HTR-8/SVneo (cell line): ENCODE data around the gene CLSTN3.

Experiments
- DNase-seq: peaks from one replicate; pipeline ENCODE4 v3.0.0; 2011; ENCODE audit warnings: low spot score, mixed read lengths; ENCODE audit not compliant: insufficient read length
- FAIRE-seq: peaks from 2 replicates; lab custom pipeline; 2011; peaks lifted over from hg19 to GRCh38; lab: Jason Lieb, UNC

CLSTN3 gene

DNA sequence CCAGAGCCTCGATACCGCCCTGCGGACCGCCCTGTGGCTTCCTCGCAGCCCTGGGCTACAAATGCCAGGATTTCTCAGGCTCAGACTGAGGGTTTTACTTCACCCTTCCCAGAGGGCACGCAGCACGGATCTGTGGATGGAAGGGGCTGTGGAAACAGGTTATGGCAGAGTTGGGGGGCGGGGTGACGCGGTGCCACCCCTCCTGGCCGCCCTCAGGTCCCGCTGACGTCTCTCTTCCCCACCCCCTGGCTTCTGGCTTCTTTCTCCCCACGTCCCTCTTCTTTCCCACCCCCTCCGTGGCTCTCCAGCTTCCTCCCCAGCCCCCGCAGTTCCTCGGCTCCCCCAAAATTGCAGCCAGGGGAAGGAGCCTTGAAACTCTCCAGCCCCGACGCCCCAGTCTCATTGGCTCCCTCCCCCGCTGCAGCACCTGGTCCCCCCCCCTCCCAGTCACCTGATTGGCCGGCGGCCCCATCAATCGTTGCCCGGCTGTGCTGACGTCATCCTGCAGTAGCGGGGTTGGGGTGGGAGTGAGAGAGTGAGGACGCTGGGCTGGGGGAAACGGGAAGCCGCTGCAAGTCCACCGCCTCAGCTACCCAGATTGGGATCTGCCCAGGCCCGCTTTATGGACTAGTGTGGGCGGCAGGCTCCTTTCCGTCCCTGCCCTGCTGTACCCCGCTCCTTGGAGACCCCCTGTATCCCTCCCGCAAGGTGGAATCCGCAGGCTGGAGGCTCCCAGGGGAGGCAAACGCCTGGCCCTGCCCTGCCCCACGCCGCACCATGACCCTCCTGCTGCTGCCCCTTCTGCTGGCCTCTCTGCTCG, at the start of gene CLSTN3:
TSS of gene CLSTN3 (plus strand) at position 500 of the 820 bp plus-strand sequence. CDS start at position 778, 278 bp downstream.
- DNase-seq (peak; percentile 100), FAIRE-seq (peak; percentile 92)

DNA sequence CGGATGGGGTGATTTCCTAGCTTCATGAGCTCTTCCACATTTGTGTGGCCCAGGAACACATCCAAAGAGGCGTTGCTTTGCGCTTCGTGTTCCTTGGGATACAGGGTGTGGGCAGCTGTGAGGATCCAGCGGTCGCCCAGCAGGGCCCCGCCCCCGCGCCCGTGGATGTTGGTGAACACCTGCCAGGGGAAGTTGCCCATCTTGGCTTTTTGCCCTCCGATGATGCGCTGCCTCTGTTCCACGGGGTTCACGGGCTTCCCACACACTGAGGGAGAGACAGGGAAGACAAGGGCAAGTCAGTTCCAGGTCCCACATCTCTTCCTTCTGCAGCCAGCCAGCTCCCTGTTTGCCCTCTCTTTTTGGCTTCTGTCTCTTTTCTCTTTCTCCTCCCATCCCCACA, 49.1 kb upstream of the CLSTN3 start:
- FAIRE-seq, result no peak
- DNase-seq, result no peak

DNA sequence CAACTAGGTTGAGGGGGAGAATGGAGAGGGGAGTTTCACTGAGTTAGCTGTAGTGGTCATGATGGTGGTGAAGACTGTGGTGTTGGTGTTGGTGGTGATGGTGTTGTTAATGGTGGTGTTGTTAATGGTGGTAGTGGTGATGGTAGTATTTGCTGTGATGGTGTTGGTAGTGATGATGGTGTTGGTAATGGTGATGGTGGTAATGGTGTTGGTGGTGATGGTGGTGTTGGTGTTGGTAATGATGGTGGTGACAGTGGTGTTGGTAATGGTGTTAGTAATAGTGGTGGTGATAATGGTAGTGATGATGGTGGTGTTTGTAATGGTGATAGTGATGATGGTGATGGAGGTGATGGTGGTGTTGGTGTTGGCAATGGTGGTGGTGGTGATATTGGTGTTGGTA, 47.0 kb upstream of the CLSTN3 start:
- DNase-seq (no peak), FAIRE-seq (no peak)

DNA sequence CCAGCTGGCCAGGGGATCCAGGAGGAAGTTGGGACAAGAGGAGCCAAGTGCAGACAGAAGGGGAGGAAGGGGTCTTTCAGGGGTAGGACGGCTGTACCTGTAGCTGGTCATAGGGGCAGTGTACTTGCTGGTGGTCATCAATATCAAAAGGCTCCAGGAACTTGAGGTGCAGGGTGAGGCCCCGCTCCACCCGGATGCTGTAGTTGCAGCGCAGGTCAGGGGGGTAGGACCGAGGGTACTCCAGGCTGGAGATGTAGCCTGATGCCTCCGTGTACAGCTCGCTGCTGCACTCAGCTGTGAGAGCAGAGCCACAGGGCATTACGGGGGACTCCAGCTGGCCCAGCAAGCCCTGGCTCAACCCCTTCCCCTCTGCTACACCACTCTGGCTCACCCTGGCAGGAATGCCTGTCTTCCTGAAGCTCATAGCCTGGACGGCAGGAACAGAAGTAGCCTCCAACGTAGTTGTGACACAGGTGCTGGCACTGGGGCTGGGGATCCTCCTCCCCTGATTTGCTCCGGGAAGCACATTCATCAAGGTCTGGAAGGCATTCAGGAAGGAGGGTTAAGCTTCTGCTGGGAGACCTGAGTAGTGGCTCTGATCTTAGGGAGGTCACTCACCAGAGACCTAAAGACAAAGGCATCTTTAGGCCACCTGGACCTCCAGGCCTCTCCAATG, 40.8 kb upstream of the CLSTN3 start:
- FAIRE-seq (no peak), DNase-seq (no peak)

DNA sequence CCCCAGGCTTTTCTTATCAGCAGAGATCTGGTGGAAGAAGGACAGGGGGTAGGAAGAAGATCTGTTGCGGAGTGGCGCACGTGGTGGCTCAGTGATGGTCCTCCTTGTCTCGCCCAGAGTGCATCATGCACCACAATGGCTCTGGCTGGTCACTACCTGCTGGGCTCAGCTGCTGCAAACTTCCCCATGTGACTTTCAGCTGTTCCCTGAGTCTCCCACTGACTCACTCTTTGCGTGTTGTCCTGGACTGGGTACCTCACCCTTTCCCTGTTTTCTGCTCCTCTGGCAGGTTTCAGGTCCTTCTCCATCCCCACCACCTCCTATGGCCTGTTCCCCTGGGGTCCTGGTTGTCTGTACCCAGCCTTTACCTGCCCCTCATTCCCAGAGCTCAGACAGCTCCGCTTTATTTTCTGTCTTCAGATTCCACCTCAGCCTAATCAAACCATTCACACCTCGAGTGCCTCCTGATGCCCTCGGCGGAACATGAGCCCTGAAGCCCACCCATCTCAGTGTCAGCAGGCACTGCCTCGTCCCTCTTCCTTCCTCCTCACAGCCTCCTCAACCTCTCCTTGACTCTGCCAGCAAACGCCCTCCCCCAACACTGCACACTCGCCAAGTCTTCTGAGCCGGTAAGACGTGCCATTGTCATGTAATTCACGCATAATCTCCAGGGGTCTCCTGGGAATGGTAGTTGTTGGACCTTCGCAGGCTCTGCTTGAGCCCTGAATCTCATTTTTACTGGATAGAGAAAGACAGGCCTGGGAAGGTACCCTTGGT, 39.8 kb upstream of the CLSTN3 start:
- FAIRE-seq, result no peak

DNA sequence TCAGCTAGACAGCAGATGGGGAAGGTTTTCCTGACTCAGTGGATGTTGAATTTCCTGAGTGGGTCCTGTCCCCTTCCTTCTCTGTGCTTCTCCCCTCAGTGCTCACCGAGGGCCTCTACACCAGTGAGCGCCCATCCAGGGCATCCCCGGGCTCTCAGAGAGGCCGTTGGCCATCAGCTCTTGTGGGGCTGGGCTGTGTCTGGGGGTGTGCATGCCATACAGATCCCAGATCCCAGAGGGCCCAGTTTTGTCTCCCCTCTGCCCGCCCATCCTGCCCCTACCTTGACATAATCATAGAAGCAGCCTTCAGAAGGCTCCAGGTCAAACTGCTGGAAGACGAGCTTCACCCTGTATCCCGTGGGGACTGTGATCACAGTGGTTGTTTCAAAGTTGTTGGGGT, 39.0 kb upstream of the CLSTN3 start:
- no peak for DNase-seq
- no peak for FAIRE-seq

More for the DNA sequence above, 39.8 kb upstream of the CLSTN3 start:
- no peak for DNase-seq

DNA sequence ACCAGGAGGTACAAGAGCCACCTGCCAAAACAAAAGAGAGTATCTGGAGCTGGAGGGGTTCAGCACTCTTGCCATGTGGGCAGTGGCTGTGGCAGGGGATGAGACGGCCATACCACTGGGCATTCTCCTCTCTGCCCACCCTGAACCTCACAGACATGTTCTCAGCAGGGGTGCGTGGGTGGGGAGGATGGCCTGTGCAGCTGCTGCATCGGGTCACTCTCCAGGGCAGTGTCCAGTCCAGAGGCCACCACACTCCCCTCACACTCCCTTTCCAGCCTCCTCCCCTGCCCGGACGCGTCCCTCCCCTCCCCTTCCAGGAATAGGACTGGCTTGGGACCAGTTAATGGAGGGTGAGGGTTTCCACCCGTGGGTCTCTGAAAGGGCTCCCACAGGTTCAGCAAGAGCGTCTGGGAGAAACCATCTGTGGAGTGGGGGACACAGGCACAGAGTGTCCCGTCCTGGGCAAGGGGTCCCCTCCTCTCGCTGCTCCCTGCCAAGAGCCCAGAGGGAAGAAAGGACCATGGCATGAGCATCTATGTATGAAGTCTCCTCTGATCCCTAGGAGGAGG, 38.4 kb upstream of the CLSTN3 start:
- FAIRE-seq (peak; percentile 26), DNase-seq (no peak)

DNA sequence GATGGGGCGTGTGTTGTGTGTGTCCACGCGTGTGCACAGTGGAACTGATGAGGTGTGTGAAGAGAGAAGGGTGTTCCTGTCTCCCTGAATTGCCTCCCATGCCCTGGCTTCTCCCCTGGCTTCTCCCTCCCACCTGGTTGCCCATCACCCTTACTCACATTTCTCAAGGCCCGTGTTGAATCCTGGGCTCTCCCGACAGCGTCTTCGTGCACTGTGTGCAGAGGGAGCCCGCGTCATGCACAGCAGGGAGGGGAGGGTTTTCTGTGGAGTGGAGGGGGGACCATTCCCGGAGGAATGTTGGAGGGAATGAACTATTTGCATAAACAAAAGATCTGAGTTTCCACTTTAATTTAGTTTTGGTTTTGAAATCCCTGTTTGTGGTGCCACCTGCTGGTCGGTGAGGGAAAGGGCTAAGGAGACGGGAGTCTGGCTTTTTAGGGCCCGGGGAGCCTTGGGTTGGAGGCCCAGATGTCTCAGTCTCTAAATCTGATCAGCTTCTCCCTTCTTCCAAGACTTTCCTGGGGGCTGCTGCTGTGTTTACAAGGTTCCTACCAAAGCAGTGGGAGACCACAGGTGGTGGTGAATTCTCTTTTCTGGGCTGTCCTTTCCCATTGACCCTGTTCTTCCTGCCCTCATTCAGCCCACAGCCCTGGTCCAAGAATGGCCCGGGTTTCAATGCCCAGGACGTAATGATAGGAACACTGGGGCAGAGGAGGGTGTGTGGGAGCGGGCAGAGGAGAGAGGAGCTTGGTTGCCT, 37.8 kb upstream of the CLSTN3 start, which contains the start of gene C1R:
TSS of gene C1R (minus strand) at position 217 of the 757 bp plus-strand sequence. CDS start at position 160, 57 bp downstream.
- peak; percentile 84 for DNase-seq
- peak; percentile 86 for FAIRE-seq

DNA sequence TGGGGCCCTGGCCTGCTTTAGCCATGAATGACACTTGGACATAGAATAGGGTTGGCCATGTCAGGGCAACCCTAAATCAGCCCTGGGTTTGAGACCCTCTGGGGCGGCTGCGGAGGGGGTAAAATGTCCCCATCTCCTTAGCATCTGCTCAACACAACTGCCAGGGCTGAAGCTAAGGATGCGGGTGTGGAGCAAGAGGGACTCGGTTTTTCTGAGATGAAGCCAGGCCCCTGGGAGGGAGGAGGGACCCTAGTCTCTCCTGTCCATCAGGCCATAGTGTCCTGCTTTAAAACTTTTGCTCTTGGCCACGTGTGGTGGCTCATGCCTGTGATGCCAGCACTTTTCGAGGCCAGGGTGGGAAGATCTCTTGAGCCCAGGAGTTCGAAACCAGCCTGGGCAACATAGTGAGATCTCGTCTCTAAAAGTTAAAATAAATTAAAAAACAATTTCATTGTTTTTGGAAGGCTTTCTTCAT, 37.1 kb upstream of the CLSTN3 start:
- DNase-seq (no peak), FAIRE-seq (no peak)

DNA sequence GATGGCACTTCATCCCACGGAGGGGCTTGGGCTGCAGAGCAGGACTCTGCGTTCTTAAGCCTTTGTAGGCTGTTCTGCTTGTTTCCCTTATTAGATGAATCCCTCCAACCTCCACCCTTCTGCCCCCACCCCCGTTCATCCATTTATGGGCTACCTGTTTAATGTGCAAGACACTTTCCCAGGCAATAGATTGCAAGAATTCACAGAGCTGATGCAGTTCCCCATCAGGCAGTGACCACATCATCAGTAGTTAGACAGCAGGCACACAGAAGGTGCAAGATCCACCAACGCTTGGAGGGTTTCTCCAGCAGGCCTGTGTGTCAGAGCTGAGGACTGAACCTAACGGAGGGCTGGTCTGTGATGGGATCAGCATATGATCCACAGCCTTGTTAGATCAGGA, 36.7 kb upstream of the CLSTN3 start:
- DNase-seq (no peak), FAIRE-seq (no peak)

DNA sequence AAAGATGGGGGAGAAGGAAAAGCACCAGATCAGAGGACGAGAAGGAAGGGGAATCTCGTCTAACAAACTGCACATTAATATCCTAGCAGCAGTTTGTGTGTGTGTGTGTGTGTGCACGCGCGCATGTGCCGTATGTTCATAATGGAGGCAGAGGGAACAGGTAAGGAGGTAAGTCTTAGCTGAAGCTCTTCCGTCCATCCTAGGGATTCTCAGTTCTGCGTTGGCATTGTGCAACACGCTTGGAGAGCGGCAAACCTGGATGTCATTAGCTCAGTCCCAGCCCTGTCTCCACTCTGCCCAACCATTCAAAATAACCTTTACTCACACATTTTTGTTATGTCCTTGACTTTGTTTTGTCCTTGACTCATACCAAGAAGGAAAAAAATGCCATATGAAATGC, 36.3 kb upstream of the CLSTN3 start:
- FAIRE-seq (peak; percentile 65), DNase-seq (no peak)

DNA sequence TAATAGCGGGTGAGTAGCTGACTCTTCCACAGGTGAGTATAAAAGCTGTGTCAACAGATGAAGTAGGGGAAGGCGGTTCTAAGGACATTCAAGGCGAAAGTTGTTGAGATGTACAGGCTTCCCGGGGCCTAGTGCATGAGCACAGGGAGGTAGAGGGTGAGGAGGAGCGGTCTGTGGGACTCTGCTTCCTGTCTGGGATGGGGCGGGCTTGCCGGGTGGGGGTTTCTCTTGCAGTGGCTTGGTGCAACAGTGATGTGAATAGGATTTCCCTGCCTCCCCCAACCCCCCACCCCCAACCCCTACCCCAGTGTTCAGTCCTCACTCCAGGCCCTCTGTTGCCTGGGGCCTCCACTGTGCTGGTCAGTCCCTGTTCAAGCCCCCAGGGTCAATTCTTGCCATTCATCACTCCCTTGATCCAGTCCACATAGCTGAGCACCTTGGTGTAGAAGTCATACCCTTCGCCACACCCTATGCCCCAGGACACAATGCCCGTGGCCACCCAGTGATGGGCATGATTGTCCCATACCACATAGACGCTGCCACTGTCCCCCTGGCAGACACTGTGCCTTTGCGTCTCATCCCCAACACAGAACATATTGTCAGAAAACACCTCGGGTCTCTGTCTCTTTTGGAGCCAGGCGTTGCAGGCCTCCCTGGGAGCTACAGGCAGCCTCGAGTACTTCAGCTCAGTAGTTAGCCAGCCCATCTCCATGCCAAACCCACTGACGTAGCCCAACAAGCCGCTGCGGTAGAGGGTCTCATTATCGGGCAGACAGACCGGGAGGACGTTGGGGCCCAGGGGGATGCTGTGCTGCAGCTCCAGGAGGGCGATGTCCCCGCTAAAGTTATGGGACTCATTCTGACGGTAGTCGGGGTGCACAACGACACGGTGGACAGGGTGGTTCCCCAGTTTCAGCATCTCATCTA, 33.9 kb upstream of the CLSTN3 start:
- FAIRE-seq (no peak), DNase-seq (no peak)

DNA sequence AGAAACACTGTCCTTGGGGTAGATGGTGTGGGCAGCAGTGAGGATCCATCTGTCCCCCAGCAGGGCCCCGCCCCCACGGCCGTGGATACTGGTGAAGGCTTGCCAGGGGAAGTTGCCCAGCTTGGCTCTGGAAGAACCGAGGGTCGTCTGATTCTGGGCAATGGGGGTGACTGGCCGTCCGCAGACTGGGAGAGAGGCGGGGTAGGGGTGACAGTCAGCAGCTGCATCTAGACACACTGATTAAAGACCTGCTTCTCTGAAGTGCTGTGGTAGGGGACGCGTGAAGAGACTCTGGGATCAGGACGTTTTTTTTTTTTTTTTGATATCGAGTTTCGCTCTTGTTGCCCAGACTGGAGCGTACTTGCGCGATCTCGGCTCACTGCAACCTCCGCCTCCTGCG, 33.2 kb upstream of the CLSTN3 start:
- FAIRE-seq, result no peak
- no peak for DNase-seq

DNA sequence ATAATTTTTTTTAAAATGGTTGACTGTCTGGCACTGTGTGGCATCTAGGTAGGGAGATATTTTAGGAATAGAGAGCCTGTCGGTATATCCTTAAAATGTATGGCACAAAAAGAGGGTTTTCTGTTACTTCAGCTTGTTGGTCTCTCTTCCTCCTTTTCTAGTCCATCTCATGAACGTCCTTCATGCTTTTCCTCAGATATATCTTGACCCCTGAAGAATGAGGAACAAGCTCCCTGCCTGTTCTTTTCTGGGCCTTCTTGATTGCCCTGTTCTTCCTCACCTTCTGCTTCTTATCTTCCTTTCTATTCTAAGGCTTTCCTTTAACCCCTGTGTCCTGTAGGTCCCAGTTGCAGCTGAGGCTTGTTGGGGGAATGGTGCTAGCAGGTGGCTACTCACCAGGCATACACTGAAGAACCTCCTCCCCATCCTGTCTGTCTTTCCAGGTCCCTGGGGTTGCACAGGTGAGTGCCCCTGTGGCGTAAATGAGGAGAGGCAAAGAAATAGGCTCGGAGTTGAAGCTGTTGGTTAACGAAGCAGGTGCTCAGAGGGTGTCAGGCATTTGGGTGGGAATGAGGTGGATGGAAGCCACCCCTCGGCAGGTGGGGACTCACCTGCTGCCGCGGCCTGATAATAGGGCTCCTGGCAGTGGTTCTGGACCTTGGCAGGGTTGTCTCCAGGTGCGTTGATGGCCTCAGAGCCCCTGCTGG, 30.7 kb upstream of the CLSTN3 start:
- DNase-seq, result no peak
- FAIRE-seq, result no peak

DNA sequence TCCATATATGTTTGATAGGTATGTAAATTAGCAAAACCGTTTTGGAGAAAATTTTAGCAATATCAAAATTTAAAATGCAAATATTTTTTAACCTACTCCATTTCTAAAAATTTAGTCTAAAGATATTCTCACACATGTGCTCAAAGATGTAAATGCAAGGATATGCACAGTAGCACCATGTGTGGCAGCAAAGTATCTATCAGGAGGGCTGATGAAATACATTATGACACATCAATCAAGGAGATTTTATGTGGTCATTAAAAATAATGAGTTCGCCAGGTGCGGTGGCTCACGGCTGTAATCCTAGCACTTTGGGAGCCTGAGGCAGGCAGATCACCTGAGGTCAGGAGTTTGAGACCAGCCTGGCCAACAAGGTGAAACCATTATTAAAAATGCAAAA, 29.9 kb upstream of the CLSTN3 start:
- FAIRE-seq, result no peak

DNA sequence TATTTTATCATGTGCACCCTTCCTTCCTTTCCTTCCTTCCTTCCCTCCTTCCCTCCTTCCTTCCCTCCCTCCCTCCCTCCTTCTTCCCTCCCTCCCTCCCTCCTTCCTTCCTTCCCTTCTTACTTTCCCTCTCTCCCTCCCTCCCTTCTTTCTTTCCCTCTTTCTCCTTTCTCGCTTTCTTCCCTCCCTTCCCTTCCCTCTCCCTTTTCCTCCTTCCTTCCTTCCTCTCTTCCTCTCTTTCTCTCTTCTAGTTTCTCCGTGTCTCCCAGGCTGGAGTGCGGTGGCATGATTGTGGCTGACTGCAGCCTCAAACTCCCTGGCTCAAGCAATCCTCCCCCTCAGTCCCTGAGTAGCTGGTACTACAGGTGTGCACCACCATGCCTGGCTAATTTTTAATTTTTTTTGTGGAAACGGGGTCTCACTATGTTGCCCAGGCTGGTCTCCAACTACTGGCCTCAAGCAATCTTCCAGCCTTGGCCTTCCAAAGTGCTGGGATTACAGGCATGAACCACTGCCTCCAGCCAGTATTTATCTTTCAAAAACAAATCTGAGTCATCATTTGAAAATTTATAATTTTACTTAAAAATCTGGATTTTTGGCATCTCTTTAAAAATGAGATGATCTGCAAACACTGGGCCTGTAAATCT, 29.0 kb upstream of the CLSTN3 start:
- FAIRE-seq (no peak), DNase-seq (no peak)

More for the DNA sequence above, 29.9 kb upstream of the CLSTN3 start:
- DNase-seq, result no peak

DNA sequence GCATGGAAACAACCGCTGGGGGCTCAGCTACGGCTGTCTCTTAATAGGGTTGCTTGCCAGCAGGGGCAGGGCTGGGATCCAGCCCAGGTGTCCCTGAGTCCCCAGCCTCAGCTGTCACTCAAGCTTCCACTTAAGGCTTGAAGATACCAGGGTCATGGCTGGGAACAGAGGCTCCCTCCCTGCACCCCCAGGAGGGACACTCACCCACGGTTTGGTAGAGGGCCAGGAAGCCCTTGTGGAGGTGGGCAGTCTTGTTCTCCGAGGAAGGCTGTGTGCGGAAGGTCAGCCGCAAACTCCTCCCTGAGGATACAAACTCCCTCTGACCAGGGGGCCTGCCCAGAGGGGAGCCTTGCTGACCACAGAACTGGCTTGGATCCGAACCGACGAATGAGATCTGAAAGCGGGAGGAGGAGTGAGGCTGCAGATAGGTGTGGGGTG, 28.5 kb upstream of the CLSTN3 start:
- DNase-seq (no peak), FAIRE-seq (peak; percentile 80)
